Mesenchymal stem cell (in vitro differentiated cells and primary cell): Measurements from ENCODE around the gene MREG. TPM values are rescaled to one million over a fixed set of nuclear protein-coding genes. Genes with fewer than 3 reads are reported as not detected.

ENCODE experiments used
- DNase-seq: peaks from one replicate; pipeline ENCODE4 v3.0.0-alpha.2; 2013
- H2AFZ ChIP-seq: one replicate; pipeline ENCODE4 v1.6.1; 2013; ENCODE audit warnings: low read depth, mild to moderate bottlenecking, control low read depth, inconsistent platforms, low read length, moderate library complexity
- H2AK5ac ChIP-seq: 2 replicates; pipeline ENCODE4 v1.6.1; 2013; ENCODE audit warnings: low read length, moderate library complexity, mild to moderate bottlenecking, inconsistent platforms; ENCODE audit not compliant: severe bottlenecking
- H2BK120ac ChIP-seq: one replicate; pipeline ENCODE4 v1.6.1; 2013; ENCODE audit warnings: low read depth, mild to moderate bottlenecking, inconsistent platforms, low read length, moderate library complexity
- H2BK12ac ChIP-seq, 2 experiments: one replicate each; pipeline ENCODE4 v1.6.1; 2013; ENCODE audit warnings: inconsistent platforms in 2 of 2, low read length in 2 of 2, mild to moderate bottlenecking in 2 of 2, moderate library complexity in 2 of 2, control low read depth in 1 of 2
- H2BK15ac ChIP-seq: one replicate; pipeline ENCODE4 v1.6.1; 2013; ENCODE audit warnings: mild to moderate bottlenecking, low read depth, inconsistent platforms; ENCODE audit not compliant: poor library complexity, severe bottlenecking
- H2BK5ac ChIP-seq: 2 replicates; pipeline ENCODE4 v1.6.1; 2013; ENCODE audit warnings: low read depth, mild to moderate bottlenecking, low read length, control low read depth, inconsistent platforms; ENCODE audit not compliant: poor library complexity, severe bottlenecking
- H3K14ac ChIP-seq, 2 experiments: one replicate each; pipeline ENCODE4 v1.6.1; 2013; ENCODE audit warnings: inconsistent platforms in 2 of 2, low read length in 2 of 2, control low read depth in 1 of 2, mild to moderate bottlenecking in 1 of 2, moderate library complexity in 1 of 2
- H3K18ac ChIP-seq, 2 experiments: one replicate each; pipeline ENCODE4 v1.6.1; 2013; ENCODE audit warnings: inconsistent platforms in 2 of 2, low read length in 2 of 2, control low read depth in 1 of 2, low read depth in 1 of 2, mild to moderate bottlenecking in 1 of 2
- H3K23ac ChIP-seq, 2 experiments: one replicate each; pipeline ENCODE4 v1.6.1; 2013; ENCODE audit warnings: inconsistent platforms in 2 of 2, low read length in 2 of 2, mild to moderate bottlenecking in 2 of 2, moderate library complexity in 2 of 2, control low read depth in 1 of 2
- H3K27ac ChIP-seq: 2 replicates; pipeline ENCODE4 v1.5.1; 2013; ENCODE audit warnings: mild to moderate bottlenecking, moderate library complexity, low read length, control low read depth, inconsistent platforms; ENCODE audit not compliant: poor library complexity, severe bottlenecking
- H3K27me3 ChIP-seq, 2 experiments: 2 replicates each; pipeline versions ENCODE4 v1.6.1 to v1.7.0; 2013; ENCODE audit warnings: low read length in 2 of 2, mild to moderate bottlenecking in 2 of 2, moderate library complexity in 2 of 2, control low read depth in 1 of 2, inconsistent platforms in 1 of 2; ENCODE audit not compliant: control insufficient read depth in 1 of 2, insufficient read depth in 1 of 2
- H3K36me3 ChIP-seq, 2 experiments: 2 replicates each; pipeline versions ENCODE4 v1.6.1 to v1.7.0; 2013; ENCODE audit warnings: low read length in 2 of 2, control low read depth in 1 of 2, inconsistent platforms in 1 of 2, low read depth in 1 of 2, mild to moderate bottlenecking in 1 of 2; ENCODE audit not compliant: insufficient read depth in 2 of 2, control insufficient read depth in 1 of 2
- H3K4ac ChIP-seq, 2 experiments: one replicate each; pipeline ENCODE4 v1.6.1; 2013; ENCODE audit warnings: inconsistent platforms in 2 of 2, low read length in 2 of 2, mild to moderate bottlenecking in 2 of 2, moderate library complexity in 2 of 2, control low read depth in 1 of 2, low read depth in 1 of 2
- H3K4me1 ChIP-seq: 2 replicates; pipeline ENCODE4 v1.6.1; 2013; ENCODE audit warnings: low read depth, low read length, control low read depth; ENCODE audit not compliant: control insufficient read depth, insufficient read depth
- H3K4me2 ChIP-seq: 2 replicates; pipeline ENCODE4 v1.6.1; 2013; ENCODE audit warnings: low read length, mild to moderate bottlenecking, inconsistent platforms; ENCODE audit not compliant: poor library complexity, severe bottlenecking
- H3K4me3 ChIP-seq, 2 experiments: 2 replicates each; pipeline versions ENCODE4 v1.5.1 to v1.7.0; 2013; ENCODE audit warnings: low read length in 2 of 2, mild to moderate bottlenecking in 2 of 2, control low read depth in 1 of 2, low read depth in 1 of 2; ENCODE audit not compliant: insufficient read depth in 1 of 2
- H3K79me1 ChIP-seq: replicated peaks from 2 replicates; pipeline ENCODE4 v1.6.1; 2013; ENCODE audit warnings: mild to moderate bottlenecking, control low read depth, low read length, inconsistent platforms; ENCODE audit not compliant: poor library complexity, severe bottlenecking
- H3K9ac ChIP-seq: 2 replicates; pipeline ENCODE4 v1.7.0; 2013; ENCODE audit warnings: mild to moderate bottlenecking, low read length, moderate library complexity
- H3K9me3 ChIP-seq: 2 replicates; pipeline ENCODE4 v1.7.0; 2013; ENCODE audit warnings: mild to moderate bottlenecking, low read length; ENCODE audit not compliant: control insufficient read depth
- H4K8ac ChIP-seq: one replicate; pipeline ENCODE4 v1.6.1; 2013; ENCODE audit warnings: inconsistent platforms, mild to moderate bottlenecking, low read length, moderate library complexity
- H4K91ac ChIP-seq: one replicate; pipeline ENCODE4 v1.6.1; 2013; ENCODE audit warnings: mild to moderate bottlenecking, low read length, inconsistent platforms
- WGBS: methylation state at CpG from one replicate; pipeline ENCODE4 v1.1.7; 2013; ENCODE audit warnings: mixed read lengths; 5-methylcytosine and 5-hydroxymethylcytosine counted together
- polyA plus RNA-seq, 2 experiments: library from polyadenylated mRNA; stranded (reverse); fragments of 200-250 nt; gene quantifications; one replicate each; pipeline ENCODE4 v1.2.3, GENCODE V29; 2013

The MREG gene
- polyA plus RNA-seq (2013, experiment 1 of 2): 1.2 TPM
- polyA plus RNA-seq (2013, experiment 2 of 2): 1.3 TPM

GRCh38 chr2:216013080-216013909 is at the start of gene MREG:
TSS of gene MREG (minus strand) at chr2:216013551. CDS start at chr2:216013327, 224 bp downstream.
- Histone ChIP-seq H3K23ac (peak within 1 kb of the TSS in 1 of 2 experiments; percentile 96), H3K4me1 (peaks cover 4% of the 10 kb centered on the region), H2BK15ac (peak within 1 kb of the TSS; percentile 69), H2AK5ac (no peak within 1 kb of the TSS), H3K9ac (peak within 1 kb of the TSS; percentile 88), H2BK120ac (peak within 1 kb of the TSS; percentile 5), H4K91ac (peak within 1 kb of the TSS; percentile 68), H3K27ac (no peak within 1 kb of the TSS), H3K18ac (peak within 1 kb of the TSS; percentile 83 to 95), H3K36me3 (no peaks in the 10 kb centered on the region), H2BK5ac (no peak within 1 kb of the TSS), H3K4me2 (peak within 1 kb of the TSS; percentile 98), H3K9me3 (no peaks in the 10 kb centered on the region), H2AFZ (peak within 1 kb of the TSS; percentile 94), H3K4me3 (peak within 1 kb of the TSS; percentile 86 to 91), H2BK12ac (peak within 1 kb of the TSS in 1 of 2 experiments; percentile 64), H4K8ac (peak within 1 kb of the TSS; percentile 95), H3K4ac (peak within 1 kb of the TSS; percentile 59 to 81), H3K14ac (peak within 1 kb of the TSS in 1 of 2 experiments; percentile 93), H3K27me3 (no peaks in the 10 kb centered on the region), H3K79me1 (no peaks in the 10 kb centered on the region)
- 2% methylated on average over 43 of the region's 70 CpGs for WGBS
- DNase-seq: peak; percentile 79

- Histone ChIP-seq H3K36me3 (peaks cover 0 to 4% of the 10 kb centered on the region in 2 experiments), H4K8ac (no peak overlapping the region), H3K9me3 (no peaks in the 10 kb centered on the region), H3K4ac (no peak overlapping the region), H3K4me3 (no peak overlapping the region), H2BK120ac (no peak overlapping the region), H3K4me2 (no peak overlapping the region), H3K14ac (no peak overlapping the region), H3K23ac (no peak overlapping the region), H3K79me1 (no peaks in the 10 kb centered on the region), H3K9ac (no peak overlapping the region), H2BK5ac (no peak overlapping the region), H3K18ac (no peak overlapping the region), H4K91ac (no peak overlapping the region), H2AK5ac (no peak overlapping the region), H2BK15ac (no peak overlapping the region), H3K27me3 (no peaks in the 10 kb centered on the region), H3K27ac (no peak overlapping the region), H2BK12ac (no peak overlapping the region), H2AFZ (no peak overlapping the region), H3K4me1 (peaks cover 3% of the 10 kb centered on the region)
- no peak for DNase-seq
- 96% methylated on average over 4 of the region's 5 CpGs for WGBS
These were observed 46.0 kb upstream of the MREG start for GRCh38 chr2:216059233-216059834.

GRCh38 chr2:216057688-216058193 is 44.4 kb upstream of the MREG start:
- H3K79me1 ChIP-seq: no peaks in the 10 kb centered on the region

GRCh38 chr2:216056739-216057138 is 43.4 kb upstream of the MREG start:
- Histone ChIP-seq H2BK15ac (no peak overlapping the region), H3K9ac (no peak overlapping the region), H3K4ac (no peak overlapping the region), H3K18ac (no peak overlapping the region), H2AK5ac (no peak overlapping the region), H2BK5ac (no peak overlapping the region), H3K4me1 (peaks cover 3% of the 10 kb centered on the region), H3K79me1 (no peaks in the 10 kb centered on the region), H3K36me3 (no peaks in the 10 kb centered on the region), H3K27me3 (no peaks in the 10 kb centered on the region), H3K9me3 (no peaks in the 10 kb centered on the region), H3K4me3 (no peak overlapping the region), H4K91ac (no peak overlapping the region), H3K27ac (peak overlapping the region; percentile 87), H3K14ac (no peak overlapping the region), H2AFZ (no peak overlapping the region), H2BK120ac (no peak overlapping the region), H2BK12ac (no peak overlapping the region), H4K8ac (no peak overlapping the region), H3K23ac (no peak overlapping the region), H3K4me2 (no peak overlapping the region)
- no peak for DNase-seq
- WGBS: 64% methylated on average over 2 of the region's 3 CpGs

More at GRCh38 chr2:216057688-216058193, 44.4 kb upstream of the MREG start:
- peak overlapping the region; percentile 79 for H2BK5ac ChIP-seq
- no peak overlapping the region for H3K14ac ChIP-seq
- no peak overlapping the region for H3K4ac ChIP-seq
- no peak overlapping the region for H4K91ac ChIP-seq
- H3K4me2 ChIP-seq: peak overlapping the region; percentile 1
- H3K9me3 ChIP-seq: no peaks in the 10 kb centered on the region
- no peak overlapping the region for H2AFZ ChIP-seq
- no peak overlapping the region for H3K18ac ChIP-seq
- H3K27me3 ChIP-seq: no peaks in the 10 kb centered on the region
- no peak overlapping the region for H3K4me3 ChIP-seq
- H3K23ac ChIP-seq: no peak overlapping the region
- no peak overlapping the region for H2AK5ac ChIP-seq
- H2BK120ac ChIP-seq: no peak overlapping the region
- WGBS: 83% methylated on average over 7 of the region's 7 CpGs
- H3K36me3 ChIP-seq: no peaks in the 10 kb centered on the region
- H2BK15ac ChIP-seq: no peak overlapping the region
- H3K4me1 ChIP-seq: peaks cover 3% of the 10 kb centered on the region
- DNase-seq: peak; percentile 30
- peak overlapping the region; percentile 87 for H3K27ac ChIP-seq
- H3K9ac ChIP-seq: no peak overlapping the region
- H2BK12ac ChIP-seq: no peak overlapping the region
- no peak overlapping the region for H4K8ac ChIP-seq
